Loucy (cell line): Measurements from ENCODE around the gene WEE2.

Source experiments
- H2AFZ ChIP-seq: fragments of 200-600 bp; sonication (generic); 2 replicates; pipeline ENCODE4 v1.6.0; 2016; ENCODE audit warnings: antibody characterized with exemption, mild to moderate bottlenecking, low read length, moderate library complexity
- H3F3A ChIP-seq: fragments of 200-600 bp; 2 replicates; pipeline ENCODE4 v1.6.0; 2016; ENCODE audit warnings: antibody characterized with exemption, low read depth, mild to moderate bottlenecking
- H3K27me3 ChIP-seq: fragments of 200-600 bp; sonication (generic); 2 replicates; pipeline ENCODE4 v1.6.1; 2014; ENCODE audit warnings: low read length, mild to moderate bottlenecking; ENCODE audit not compliant: insufficient read depth, poor library complexity, severe bottlenecking
- H3K36me3 ChIP-seq: fragments of 200-600 bp; sonication (generic); 2 replicates; pipeline ENCODE4 v1.6.1; 2016; ENCODE audit warnings: low read length; ENCODE audit not compliant: insufficient read depth
- H3K4me1 ChIP-seq: fragments of 200-600 bp; sonication (generic); 2 replicates; pipeline ENCODE4 v1.5.1; 2014; ENCODE audit warnings: low read length, mild to moderate bottlenecking; ENCODE audit not compliant: insufficient read depth, poor library complexity, severe bottlenecking
- H3K4me2 ChIP-seq: fragments of 200-600 bp; sonication (generic); 2 replicates; pipeline ENCODE4 v1.6.0; 2014; ENCODE audit warnings: antibody characterized with exemption, low read length, low read depth, mild to moderate bottlenecking; ENCODE audit not compliant: poor library complexity, severe bottlenecking
- H3K4me3 ChIP-seq: fragments of 200-600 bp; sonication (generic); 2 replicates; pipeline ENCODE4 v1.5.1; 2014; ENCODE audit warnings: low read length, mild to moderate bottlenecking, mixed read lengths; ENCODE audit not compliant: poor library complexity, severe bottlenecking
- H3K79me2 ChIP-seq: fragments of 200-600 bp; sonication (generic); 2 replicates; pipeline ENCODE4 v1.6.1; 2014; ENCODE audit warnings: low read length; ENCODE audit not compliant: insufficient read depth
- H3K9ac ChIP-seq: fragments of 200-600 bp; sonication (generic); 2 replicates; pipeline ENCODE4 v1.6.0; 2014; ENCODE audit warnings: mild to moderate bottlenecking, low read depth, low read length, moderate library complexity; ENCODE audit not compliant: poor library complexity, severe bottlenecking
- H3K9me2 ChIP-seq: fragments of 200-600 bp; sonication (generic); replicated peaks from 2 replicates; pipeline ENCODE4 v1.6.1; 2016; ENCODE audit warnings: low read depth, low read length, mixed read lengths
- H3K9me3 ChIP-seq: fragments of 200-600 bp; sonication (generic); 2 replicates; pipeline ENCODE4 v1.6.1; 2014; ENCODE audit warnings: mild to moderate bottlenecking, antibody characterized with exemption, low read length, low read depth; ENCODE audit not compliant: insufficient read depth
- H4K20me1 ChIP-seq: fragments of 200-600 bp; sonication (generic); 2 replicates; pipeline ENCODE4 v1.6.0; 2014; ENCODE audit warnings: antibody characterized with exemption, low read length, mild to moderate bottlenecking; ENCODE audit not compliant: insufficient read depth, poor library complexity, severe bottlenecking
- CTCF ChIP-seq: fragments of 200-600 bp; sonication (generic); conservative IDR thresholded peaks from 2 replicates; pipeline ENCODE4 v1.5.1; 2014; ENCODE audit warnings: mild to moderate bottlenecking, antibody characterized with exemption, low read length
- EZH2phosphoT487 ChIP-seq: fragments of 200-600 bp; IDR thresholded peaks from 2 replicates; pipeline ENCODE4 v1.6.1; 2018; ENCODE audit warnings: antibody characterized with exemption, mild to moderate bottlenecking, moderate library complexity, borderline replicate concordance

The WEE2 gene

DNA sequence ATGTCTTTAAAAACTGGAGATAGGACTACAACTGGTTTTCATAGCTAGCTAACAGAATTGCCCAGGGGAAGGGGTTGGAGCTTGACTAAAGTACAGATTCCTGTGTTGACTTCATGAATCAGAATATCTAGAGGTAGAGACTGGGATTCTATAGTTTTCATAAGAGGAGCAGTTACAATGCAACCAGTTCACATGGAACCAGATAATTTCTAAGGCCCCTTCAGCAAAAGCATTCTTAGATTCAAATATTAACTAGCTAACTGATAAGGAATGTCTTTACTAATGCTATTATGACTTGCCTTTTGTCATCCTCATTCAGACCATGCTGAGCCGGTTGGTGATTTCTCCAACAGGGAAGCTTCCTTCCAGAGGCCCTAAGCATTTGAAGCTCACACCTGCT, 5.7 kb downstream of the WEE2 start:
- Histone ChIP-seq H3K4me3 (no peak overlapping the region), H3K9ac (no peak overlapping the region), H3K36me3 (no peaks in the 10 kb centered on the region), H3K4me1 (no peaks in the 10 kb centered on the region), H3K9me3 (no peaks in the 10 kb centered on the region), H3K4me2 (no peak overlapping the region), H3F3A (no peaks in the 10 kb centered on the region), H4K20me1 (no peaks in the 10 kb centered on the region), H3K9me2 (no peaks in the 10 kb centered on the region), H3K79me2 (no peaks in the 10 kb centered on the region), H3K27me3 (no peaks in the 10 kb centered on the region), H2AFZ (no peak overlapping the region)
- TF ChIP-seq EZH2phosphoT487 (no peak), CTCF (no peak)

- Histone ChIP-seq H3K9me3 (no peaks in the 10 kb centered on the region), H3F3A (no peaks in the 10 kb centered on the region), H2AFZ (no peak overlapping the region)
Observed at GRCh38 chr7:141714571-141714970, 6.4 kb downstream of the WEE2 start.

GRCh38 chr7:141715018-141715417, 6.9 kb downstream of the WEE2 start:
- Histone ChIP-seq H3F3A (no peaks in the 10 kb centered on the region), H2AFZ (no peak overlapping the region), H4K20me1 (no peaks in the 10 kb centered on the region), H3K4me2 (no peak overlapping the region), H3K9ac (no peak overlapping the region), H3K27me3 (no peaks in the 10 kb centered on the region), H3K4me1 (no peaks in the 10 kb centered on the region), H3K36me3 (no peaks in the 10 kb centered on the region), H3K4me3 (no peak overlapping the region), H3K79me2 (no peaks in the 10 kb centered on the region), H3K9me2 (no peaks in the 10 kb centered on the region), H3K9me3 (no peaks in the 10 kb centered on the region)
- no peak for TF ChIP-seq CTCF
- no peak for TF ChIP-seq EZH2phosphoT487

More at GRCh38 chr7:141714571-141714970, 6.4 kb downstream of the WEE2 start:
- Histone ChIP-seq H3K27me3 (no peaks in the 10 kb centered on the region), H3K4me1 (no peaks in the 10 kb centered on the region), H3K79me2 (no peaks in the 10 kb centered on the region), H3K9me2 (no peaks in the 10 kb centered on the region), H3K9ac (no peak overlapping the region), H3K4me2 (no peak overlapping the region), H4K20me1 (no peaks in the 10 kb centered on the region), H3K4me3 (no peak overlapping the region), H3K36me3 (no peaks in the 10 kb centered on the region)
- TF ChIP-seq CTCF (no peak), EZH2phosphoT487 (no peak)
